ENCODE data around the gene PGAP2. TPM values are rescaled to one million over a fixed set of nuclear protein-coding genes. Genes with fewer than 3 reads are reported as not detected.

Gene PGAP2
- total and polyA plus RNA-seq, 2 donors (not counting 3 experiments of a cell fraction or from before 2014, with no cell fraction given) = 18.3 to 34.1 TPM

GRCh38 chr11:3838504-3838903 is 30.1 kb downstream of the PGAP2 start:
- CTCF ChIA-PET = interaction anchor here (1.2 to 5.5 kb wide), 5 partner anchors 11 to 237 kb away, joined by 4 to 88 read pairs (median 8); partner anchors contain the start of genes PGAP2 and STIM1
- dilution Hi-C loops (cut with MboI; ENCODE audit: extremely low pct_ligation_motif_present, low sequenced_read_pairs) = no loop called here

More at GRCh38 chr11:3838504-3838903, 30.1 kb downstream of the PGAP2 start:
- Histone ChIP-seq H3K27me3 (ENCODE audit: control insufficient read depth in 2 of 2, insufficient read depth in 2 of 2, low read length in 2 of 2) (no peaks in the 10 kb centered on the region), H2AFZ (ENCODE audit: low read depth, low read length) (no peak overlapping the region), H4K20me1 (replicated peaks; ENCODE audit: control insufficient read depth, extremely low read depth, insufficient read depth, low read length) (no peaks in the 10 kb centered on the region), H3K9me3 (replicated peaks; ENCODE audit: control insufficient read depth, insufficient read depth, low read length) (no peaks in the 10 kb centered on the region), H3K36me3 (ENCODE audit: control insufficient read depth in 2 of 2, extremely low read depth in 1 of 2, insufficient read depth in 2 of 2, low read length in 2 of 2) (no peaks in the 10 kb centered on the region), H3K9me1 (replicated peaks; ENCODE audit: control insufficient read depth, extremely low read depth, insufficient read depth, low read length) (no peaks in the 10 kb centered on the region), H3K4me2 (ENCODE audit: insufficient read depth, low read length) (peak overlapping the region; percentile 22), H3K79me2 (ENCODE audit: control insufficient read depth, insufficient read depth, low read length) (peaks cover 64% of the 10 kb centered on the region), H3K9ac (replicated peaks; ENCODE audit: extremely low read depth, insufficient read depth, low read length) (no peak overlapping the region), H3K27ac (ENCODE audit: insufficient read depth, low read depth, low read length) (no peak overlapping the region), H3K4me3 (replicated peaks in 1 of 3; ENCODE audit: insufficient read depth in 1 of 3, low read depth in 1 of 3, low read length in 3 of 3) (no peak overlapping the region), H3K4me1 (ENCODE audit: control insufficient read depth, extremely low read depth, insufficient read depth, low read length) (peaks cover 41% of the 10 kb centered on the region)
- DNase-seq (ENCODE audit: low read depth, low spot score) = no peak
- POLR2A ChIA-PET = no interaction called here
- FAIRE-seq = no peak
- intact Hi-C loops (cut with micrococcal nuclease) = no loop called here
- no peak for TF ChIP-seq FOS (IDR thresholded peaks at IDR 0.05; ENCODE audit: borderline replicate concordance, insufficient read depth, low read length)
- TF ChIP-seq GATA2 (IDR thresholded peaks at IDR 0.05; ENCODE audit: insufficient read depth, insufficient read length, low read depth, low read length) = no peak
- TF ChIP-seq MYC (IDR thresholded peaks at IDR 0.05; ENCODE audit: low read depth, low read length) = no peak
- TF ChIP-seq JUN (IDR thresholded peaks at IDR 0.05; ENCODE audit: borderline replicate concordance, insufficient read depth, insufficient read length, low read depth) = no peak
- TF ChIP-seq POLR2A (IDR thresholded peaks at IDR 0.05; ENCODE audit: low read depth, low read length) = no peak
- no peak for TF ChIP-seq POLR2AphosphoS5 (IDR thresholded peaks at IDR 0.05; ENCODE audit: insufficient read depth, low read depth, low read length)
- no peak for TF ChIP-seq CTCF (IDR thresholded peaks at IDR 0.05; ENCODE audit: extremely low read depth in 1 of 2, insufficient read depth in 1 of 2, low read depth in 1 of 2, low read length in 2 of 2)
- TF ChIP-seq EZH2 (IDR thresholded peaks at IDR 0.05; ENCODE audit: borderline replicate concordance, low read depth, low read length, severe bottlenecking) = no peak
- no peak for TF ChIP-seq MAX (IDR thresholded peaks at IDR 0.05; ENCODE audit: insufficient read depth, insufficient read length)
- BruUV-seq (replicated peaks) = no TSS peak

All from endothelial cell of umbilical vein (primary cell).